ENCODE results near the gene DIS3L2. TPM values are rescaled to one million over a fixed set of nuclear protein-coding genes. Genes with fewer than 3 reads are reported as not detected.

The DIS3L2 gene
- total RNA-seq, 1 donor from 2014 or later: 17.0 TPM

DNA sequence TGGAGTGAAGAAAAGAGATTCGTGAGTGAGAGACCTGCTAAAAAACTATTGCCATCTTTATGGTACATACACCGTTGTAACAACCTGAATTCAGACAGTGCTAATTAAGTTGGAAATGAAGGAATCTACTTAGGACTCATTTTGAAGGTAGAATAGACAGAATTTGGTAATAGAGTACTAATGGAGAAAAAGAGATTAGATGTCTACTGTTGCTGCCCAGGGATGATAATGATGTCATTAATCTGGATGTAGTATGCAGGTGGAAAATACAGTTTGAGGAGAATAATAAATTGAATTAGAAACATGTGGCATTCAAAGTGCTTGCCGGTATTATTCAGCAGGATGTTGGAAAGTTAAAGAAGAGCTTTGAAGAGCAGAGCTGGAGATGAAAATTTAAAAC is 44.7 kb downstream of the DIS3L2 start:
- peaks cover 6% of the 10 kb centered on the region for H3K4me1 ChIP-seq
- no peaks in the 10 kb centered on the region for H3K27me3 ChIP-seq (ENCODE audit: low read depth)
- TF ChIP-seq, protein P1, sequence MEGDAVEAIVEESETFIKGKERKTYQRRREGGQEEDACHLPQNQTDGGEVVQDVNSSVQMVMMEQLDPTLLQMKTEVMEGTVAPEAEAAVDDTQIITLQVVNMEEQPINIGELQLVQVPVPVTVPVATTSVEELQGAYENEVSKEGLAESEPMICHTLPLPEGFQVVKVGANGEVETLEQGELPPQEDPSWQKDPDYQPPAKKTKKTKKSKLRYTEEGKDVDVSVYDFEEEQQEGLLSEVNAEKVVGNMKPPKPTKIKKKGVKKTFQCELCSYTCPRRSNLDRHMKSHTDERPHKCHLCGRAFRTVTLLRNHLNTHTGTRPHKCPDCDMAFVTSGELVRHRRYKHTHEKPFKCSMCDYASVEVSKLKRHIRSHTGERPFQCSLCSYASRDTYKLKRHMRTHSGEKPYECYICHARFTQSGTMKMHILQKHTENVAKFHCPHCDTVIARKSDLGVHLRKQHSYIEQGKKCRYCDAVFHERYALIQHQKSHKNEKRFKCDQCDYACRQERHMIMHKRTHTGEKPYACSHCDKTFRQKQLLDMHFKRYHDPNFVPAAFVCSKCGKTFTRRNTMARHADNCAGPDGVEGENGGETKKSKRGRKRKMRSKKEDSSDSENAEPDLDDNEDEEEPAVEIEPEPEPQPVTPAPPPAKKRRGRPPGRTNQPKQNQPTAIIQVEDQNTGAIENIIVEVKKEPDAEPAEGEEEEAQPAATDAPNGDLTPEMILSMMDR (IDR thresholded peaks at IDR 0.05; ENCODE audit: borderline replicate concordance): no peak
- DNase-seq: no peak
- H3K9me3 ChIP-seq (replicated peaks): no peaks in the 10 kb centered on the region
- H3K36me3 ChIP-seq: no peaks in the 10 kb centered on the region
- intact Hi-C loops (cut with micrococcal nuclease): no loop called here
- no peak overlapping the region for H3K27ac ChIP-seq (replicated peaks)
- H3K4me3 ChIP-seq: no peak overlapping the region

DNA sequence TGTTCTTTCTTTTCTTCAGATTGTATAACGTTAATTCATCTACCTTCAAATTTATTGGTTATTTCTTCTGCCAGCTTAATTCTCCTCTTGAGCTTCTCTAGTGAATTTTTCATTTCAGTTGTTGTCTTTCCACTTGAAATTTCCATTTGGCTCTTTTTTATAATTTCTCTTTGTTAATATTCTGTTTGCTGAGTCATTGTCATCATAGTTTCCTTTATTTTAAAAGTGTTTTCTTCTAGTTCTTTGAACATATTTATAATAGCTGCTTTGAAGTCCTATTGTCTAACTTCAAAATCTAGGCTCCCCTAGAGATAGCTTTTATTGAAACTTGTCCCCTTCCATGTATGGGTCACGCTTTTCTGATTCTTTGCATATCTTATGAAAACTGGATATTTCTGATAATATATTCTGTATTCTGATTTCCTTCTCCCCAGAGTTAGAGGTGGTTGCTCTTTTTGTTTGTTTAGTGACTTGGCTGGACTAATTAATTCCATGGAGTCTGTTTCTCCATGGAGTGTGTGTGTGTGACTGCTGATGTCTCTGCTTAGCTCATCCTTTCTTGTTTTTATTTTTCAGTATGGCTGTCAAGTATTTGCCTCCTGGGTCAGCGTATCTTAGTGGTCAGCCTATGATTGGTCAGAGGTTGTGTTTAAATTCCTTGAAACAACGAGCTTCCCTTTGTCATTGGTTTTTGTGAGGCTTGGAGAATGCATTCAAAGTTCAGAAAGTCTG is 47.6 kb downstream of the DIS3L2 start:
- Histone ChIP-seq H3K27ac (replicated peaks) (no peak overlapping the region), H3K27me3 (ENCODE audit: low read depth) (no peaks in the 10 kb centered on the region), H3K9me3 (replicated peaks) (no peaks in the 10 kb centered on the region), H3K36me3 (no peaks in the 10 kb centered on the region), H3K4me3 (no peak overlapping the region), H3K4me1 (peaks cover 17% of the 10 kb centered on the region)
- no peak for DNase-seq
- intact Hi-C loops (cut with micrococcal nuclease): no loop called here
- TF ChIP-seq, protein P1 (IDR thresholded peaks at IDR 0.05; ENCODE audit: borderline replicate concordance): no peak

DNA sequence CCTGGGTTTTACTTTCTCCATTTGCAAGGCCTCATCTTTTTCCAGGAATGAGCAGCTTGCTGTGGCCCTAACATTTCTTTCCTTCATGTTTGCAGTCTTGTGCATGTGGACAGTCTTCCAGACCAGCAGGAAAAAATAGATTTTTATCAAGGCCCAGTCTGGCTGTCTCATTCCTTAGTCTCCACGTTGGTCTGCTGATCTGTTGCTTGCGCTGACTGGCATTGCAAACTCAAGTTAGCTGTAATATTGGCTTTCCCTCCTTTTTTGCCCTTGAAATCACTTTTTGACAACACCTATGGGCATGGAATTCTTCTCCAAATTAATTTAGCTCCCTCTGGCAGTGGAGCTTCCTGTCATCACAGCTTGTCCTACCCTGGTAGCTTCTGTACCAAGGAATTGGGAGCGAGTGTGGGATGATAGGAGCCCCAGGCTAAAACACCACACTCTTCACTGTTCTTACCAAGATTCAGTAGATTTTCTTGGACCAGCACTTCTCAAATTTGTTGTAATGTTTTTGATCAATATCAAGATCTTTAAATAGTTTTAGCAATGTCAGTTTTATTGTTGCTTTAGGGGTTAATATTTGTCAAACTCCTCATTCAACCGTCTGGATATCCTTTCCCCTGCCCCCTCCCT is 48.2 kb downstream of the DIS3L2 start:
- DNase-seq: no peak
- Histone ChIP-seq H3K36me3 (no peaks in the 10 kb centered on the region), H3K27ac (replicated peaks) (no peak overlapping the region), H3K9me3 (replicated peaks) (no peaks in the 10 kb centered on the region), H3K4me1 (peaks cover 24% of the 10 kb centered on the region), H3K4me3 (no peak overlapping the region), H3K27me3 (ENCODE audit: low read depth) (no peaks in the 10 kb centered on the region)
- TF ChIP-seq, protein P1 (IDR thresholded peaks at IDR 0.05; ENCODE audit: borderline replicate concordance): no peak
- intact Hi-C loops (cut with micrococcal nuclease): no loop called here

DNA sequence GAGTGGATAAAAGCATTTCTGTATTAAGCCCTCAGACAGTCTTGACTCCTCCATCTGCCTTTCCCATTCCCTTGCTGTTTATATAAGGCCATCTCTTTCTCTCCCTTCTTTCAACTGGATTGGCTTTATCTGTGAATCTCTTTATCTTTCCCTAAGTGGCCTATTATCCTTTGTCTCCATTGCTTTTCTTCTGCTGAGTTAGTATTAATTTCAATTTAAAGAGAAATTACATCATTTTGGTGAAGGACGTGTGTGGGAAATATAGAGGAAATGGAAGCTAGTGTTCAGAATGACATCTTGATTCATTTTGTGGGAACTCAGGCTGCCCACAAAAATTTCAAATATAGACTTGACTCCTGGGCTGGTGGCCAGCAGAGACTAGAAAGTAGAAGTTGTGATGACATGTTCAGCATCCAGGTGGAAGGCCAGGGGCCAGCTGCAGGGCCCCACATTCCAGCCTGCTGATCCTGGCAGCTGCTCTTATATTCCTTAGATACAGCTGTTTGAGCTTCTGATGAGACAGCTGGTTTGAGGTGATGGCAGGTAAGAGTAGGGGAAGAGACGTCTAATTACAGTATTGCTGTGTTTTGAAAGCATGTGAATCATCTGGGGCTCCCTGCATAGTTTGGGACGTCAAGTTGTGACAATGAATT is 52.3 kb downstream of the DIS3L2 start:
- Histone ChIP-seq H3K4me3 (no peak overlapping the region), H3K9me3 (replicated peaks) (no peaks in the 10 kb centered on the region), H3K4me1 (peaks cover 34% of the 10 kb centered on the region), H3K36me3 (peaks cover 18% of the 10 kb centered on the region), H3K27ac (replicated peaks) (no peak overlapping the region), H3K27me3 (ENCODE audit: low read depth) (no peaks in the 10 kb centered on the region)
- DNase-seq: no peak
- TF ChIP-seq, protein P1 (IDR thresholded peaks at IDR 0.05; ENCODE audit: borderline replicate concordance): no peak
- intact Hi-C loops (cut with micrococcal nuclease): no loop called here

DNA sequence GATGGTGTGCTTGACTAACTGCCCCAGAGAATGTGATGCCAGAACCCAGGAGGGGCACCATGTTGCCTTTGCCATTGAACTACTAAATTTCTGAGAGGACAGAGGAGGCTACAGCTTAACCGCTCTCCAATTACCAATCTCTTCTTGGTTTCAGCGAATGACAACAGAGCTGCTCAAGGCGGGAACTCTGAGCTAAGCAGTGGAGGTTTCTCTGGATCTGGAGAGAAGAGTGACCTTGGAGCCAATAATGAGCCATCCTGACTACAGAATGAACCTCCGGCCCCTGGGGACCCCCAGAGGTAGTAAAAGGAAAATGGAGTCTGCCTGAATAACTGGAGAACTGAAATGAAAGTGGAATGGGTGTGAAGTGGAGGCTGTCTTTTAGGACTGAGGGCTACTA is 53.2 kb downstream of the DIS3L2 start:
- no peaks in the 10 kb centered on the region for H3K9me3 ChIP-seq (replicated peaks)

More for the DNA sequence above, 53.2 kb downstream of the DIS3L2 start:
- TF ChIP-seq, protein P1 (IDR thresholded peaks at IDR 0.05; ENCODE audit: borderline replicate concordance): no peak
- intact Hi-C loops (cut with micrococcal nuclease): no loop called here
- Histone ChIP-seq H3K27ac (replicated peaks) (no peak overlapping the region), H3K36me3 (peaks cover 18% of the 10 kb centered on the region), H3K27me3 (ENCODE audit: low read depth) (no peaks in the 10 kb centered on the region), H3K4me3 (no peak overlapping the region), H3K4me1 (peaks cover 30% of the 10 kb centered on the region)
- DNase-seq: no peak

All from left ventricle myocardium inferior (tissue), 1 donor.